GM18502 (cell line): ENCODE results near the gene LRP1B.
"Not testable (repeated sequence)": the region's sequence is repeated elsewhere in the genome, so short reads cannot be mapped to it uniquely, and the experiment has no call there.

ENCODE experiments used
- ATAC-seq: cut with Tn5 transposase; IDR thresholded peaks from one replicate; pipeline ENCODE4 v1.9.1; 2021; ENCODE audit warnings: mild to moderate bottlenecking; ENCODE audit not compliant: unreplicated experiment, poor library complexity

Gene LRP1B

DNA sequence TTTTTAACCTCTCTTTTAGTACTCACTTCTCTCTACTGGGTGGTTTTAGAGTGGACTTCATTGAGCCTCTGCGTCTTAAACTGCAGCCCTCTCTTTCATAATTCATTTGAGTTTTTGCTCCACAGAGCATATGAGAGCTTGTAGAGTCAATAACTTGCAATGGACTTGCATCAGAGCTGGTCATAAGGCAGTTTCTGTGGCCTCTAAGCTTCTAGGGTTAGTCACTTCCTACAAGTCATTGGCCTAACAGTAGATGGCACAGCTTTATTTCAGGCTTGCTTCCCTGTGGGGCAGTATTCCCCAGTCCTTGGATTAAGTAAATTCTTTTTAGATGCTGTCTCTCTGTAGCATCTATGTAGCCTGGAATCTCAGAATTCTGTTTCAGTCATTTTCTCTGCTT is 1435.7 kb downstream of the LRP1B start:
- no peak for ATAC-seq

DNA sequence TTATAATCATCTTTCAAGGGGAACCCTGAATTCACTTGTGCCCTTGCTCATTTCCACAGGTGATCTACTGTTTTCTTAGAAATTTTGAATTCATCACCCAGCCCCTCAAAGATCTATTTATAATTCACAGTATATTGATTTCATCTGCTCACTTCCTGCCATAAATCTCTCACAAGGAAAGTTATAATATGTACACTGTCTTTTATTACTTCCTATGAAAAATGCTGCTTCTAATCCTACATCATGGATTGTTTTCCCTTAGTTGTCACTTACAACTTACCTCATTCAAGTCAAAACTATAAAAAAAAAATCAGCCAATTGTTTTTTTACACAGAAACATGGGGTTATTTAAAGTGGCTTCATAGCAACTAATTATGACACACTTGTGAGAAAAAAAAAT is 1443.0 kb downstream of the LRP1B start:
- ATAC-seq, result no peak

DNA sequence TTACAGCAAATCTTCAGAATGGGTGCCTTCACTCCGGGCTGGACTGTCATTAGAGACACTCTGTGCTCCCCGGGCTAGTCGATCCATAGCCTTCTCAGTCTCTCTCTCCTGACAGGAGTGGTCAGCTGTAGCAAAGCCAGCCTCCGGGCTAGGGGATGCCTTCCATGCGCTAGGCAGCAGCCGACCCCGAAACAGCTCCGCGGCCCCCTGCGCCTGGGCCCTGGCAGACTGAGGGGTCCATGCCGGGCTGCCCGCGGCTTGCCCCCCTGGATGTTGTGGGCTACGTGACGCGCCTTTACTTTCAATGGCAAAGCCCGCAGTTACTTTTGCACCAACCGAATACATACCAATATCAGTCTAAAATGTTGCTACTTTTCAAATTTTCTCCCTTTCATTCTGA is 1447.2 kb downstream of the LRP1B start:
- ATAC-seq, result no peak

DNA sequence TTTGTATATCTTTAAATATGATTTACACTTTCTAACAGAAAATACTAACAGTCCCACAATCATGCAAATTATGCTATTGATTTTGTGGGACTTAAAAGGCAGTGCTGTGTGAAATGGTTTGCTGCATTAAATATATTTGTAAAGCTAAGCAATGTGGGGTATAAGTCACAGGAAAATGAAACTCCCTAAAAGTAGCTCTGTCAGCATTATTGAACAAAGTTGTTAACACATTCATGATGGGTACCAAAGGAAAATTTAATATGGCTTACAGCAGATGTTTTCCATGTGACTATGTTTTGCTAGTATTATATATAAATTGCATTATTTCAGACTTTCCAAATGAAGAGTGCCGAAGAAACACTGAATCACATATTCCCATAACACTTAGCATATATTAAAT is 1450.0 kb downstream of the LRP1B start:
- no peak for ATAC-seq

DNA sequence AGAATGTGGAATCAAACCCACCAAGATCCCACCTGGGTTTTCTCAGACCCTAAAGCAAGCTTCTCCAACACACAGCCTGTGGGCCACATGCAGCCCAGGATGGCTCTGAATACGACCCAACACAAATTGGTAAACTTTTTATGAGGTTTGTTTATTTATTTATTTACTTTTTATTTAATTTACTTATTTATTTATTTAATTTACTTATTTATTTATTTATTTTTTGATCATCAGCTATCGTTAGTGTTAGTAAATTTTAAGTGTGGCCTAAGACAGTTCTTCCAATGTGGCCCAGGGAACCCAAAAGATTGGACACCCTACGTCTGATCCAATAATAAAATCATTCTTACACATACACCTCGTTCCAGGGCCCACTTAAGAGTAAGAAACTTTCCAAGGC is 1451.1 kb downstream of the LRP1B start:
- ATAC-seq, result no peak

DNA sequence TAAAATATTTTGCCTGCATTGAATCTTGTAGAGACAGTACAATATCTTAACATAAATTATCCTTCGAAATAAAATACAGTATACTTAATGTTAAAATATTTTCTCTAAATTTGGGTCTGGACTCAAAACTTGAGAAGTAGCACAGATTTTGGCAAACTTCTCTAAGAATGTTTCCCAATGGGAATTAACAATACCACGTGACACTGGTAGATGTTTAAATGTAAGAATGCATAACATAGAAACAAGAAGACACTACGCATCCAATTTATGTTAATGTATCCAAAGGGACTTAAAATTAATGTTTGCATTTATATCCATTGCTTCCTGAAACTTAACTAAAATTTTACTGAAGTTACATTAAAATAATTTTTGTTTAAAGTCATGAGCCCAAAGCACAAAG is 1460.9 kb downstream of the LRP1B start:
- ATAC-seq, result no peak

DNA sequence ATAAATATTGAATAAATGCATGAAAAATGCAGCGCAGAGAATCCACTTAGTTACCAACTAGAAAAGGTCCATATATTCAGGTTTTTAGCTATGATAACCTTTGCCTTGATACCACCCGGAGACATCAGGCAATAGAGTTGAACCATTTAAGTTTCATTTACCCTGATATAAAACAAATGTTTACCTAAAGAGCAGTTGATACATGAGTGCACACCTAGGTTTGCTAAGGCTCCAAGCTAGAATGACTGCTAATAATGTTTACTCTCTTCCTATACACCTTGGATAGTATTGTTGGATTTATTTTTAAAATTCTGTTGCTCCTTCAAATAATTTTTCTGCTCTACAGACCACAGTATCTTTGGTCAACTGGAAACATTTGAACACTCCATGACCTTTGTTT is 1463.6 kb downstream of the LRP1B start:
- ATAC-seq, result no peak

DNA sequence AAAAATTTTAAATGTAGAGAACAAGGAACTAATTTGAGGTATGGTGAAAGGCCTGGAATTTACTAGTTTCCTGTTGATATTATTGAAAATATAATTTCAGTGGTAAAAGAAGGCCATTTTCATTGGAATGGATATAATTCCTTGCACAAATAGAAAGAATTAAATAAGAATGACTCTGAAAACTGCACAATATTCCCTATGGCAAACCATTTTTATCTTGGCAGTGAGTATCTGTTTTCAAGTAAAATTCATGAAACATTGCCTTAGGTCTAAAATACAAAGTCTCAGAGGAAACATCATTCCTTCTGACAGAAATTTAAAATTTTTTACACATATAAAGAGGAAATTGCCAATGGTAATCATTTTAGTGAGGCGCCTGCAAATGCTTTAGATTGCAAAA is 1468.3 kb downstream of the LRP1B start:
- no peak for ATAC-seq

DNA sequence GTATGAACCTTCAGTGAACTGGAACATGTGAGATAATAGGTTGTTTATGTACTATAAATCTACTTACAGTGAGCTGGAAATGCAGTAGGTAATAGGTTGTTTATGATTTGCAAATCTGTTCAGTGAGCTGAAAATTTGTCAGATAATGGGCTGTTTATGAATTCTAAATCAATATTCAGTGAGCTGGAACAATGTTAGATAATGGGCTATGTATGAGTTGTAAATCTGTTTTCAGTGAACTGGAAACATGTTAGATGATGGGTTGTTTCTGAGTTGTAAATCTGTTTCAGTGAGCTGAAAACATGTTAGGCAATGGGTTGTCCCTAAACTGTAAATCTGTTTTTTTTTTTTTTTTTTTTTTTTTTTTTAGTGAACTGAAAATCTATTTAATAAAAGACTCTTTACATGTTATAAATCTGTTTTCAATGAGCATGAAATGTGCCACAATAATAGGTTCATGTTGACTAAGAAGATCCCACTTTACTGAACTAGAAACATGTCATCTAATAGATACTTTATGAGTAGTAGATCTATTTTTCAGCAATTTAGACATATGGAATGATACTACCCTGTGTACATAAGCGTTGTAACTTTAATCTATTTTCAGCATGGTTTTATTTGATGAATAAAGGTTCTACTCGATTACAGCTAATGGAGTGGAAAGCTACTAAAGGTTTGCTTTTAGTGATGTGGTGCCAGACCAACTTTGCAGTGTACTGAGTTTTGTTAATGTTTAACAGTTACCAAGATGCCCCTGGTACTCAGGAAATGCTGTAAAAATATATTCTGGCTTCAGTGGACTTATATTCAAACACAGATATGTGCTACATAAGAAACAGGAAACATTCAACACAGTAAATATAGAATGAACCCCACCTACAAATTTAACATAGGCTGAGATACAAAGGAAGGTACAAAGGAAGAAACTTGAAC is 1471.8 kb downstream of the LRP1B start:
- ATAC-seq, result no peak

DNA sequence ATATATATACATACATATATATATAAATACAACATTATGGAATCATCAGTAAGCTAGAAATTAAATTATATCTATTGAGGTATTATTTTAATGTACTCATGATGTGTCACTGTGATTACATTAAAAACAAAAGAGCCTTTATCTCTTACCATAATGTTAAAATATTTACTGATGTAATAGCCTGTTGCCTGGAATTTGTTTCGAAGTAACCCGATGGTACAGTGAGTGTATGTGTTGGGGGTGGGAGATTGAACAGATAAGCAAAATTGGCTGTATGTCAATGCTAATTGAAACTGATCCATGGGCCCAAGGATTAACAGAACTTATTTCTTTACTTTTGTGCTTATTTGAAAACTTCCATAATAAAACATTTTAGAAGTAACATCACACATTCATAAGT is 1473.2 kb downstream of the LRP1B start:
- no peak for ATAC-seq

DNA sequence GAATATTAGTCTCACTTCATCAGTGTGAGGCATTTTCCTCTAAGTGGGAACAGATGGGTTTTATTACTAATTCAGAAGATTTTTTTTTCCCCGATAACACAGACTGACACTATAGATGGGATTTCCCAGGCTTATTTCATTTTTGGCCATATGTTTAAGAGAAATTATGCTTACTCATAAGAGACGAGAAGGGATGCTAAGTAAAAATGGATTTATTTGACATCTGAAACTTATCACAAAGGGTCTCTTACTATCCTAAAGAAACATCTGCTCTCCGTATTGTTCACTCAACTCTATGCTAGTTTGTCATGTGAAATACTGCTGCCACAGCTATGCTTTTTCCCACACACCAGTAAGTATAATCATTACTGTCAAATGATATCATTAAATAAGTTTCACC is 1476.3 kb downstream of the LRP1B start:
- no peak for ATAC-seq

DNA sequence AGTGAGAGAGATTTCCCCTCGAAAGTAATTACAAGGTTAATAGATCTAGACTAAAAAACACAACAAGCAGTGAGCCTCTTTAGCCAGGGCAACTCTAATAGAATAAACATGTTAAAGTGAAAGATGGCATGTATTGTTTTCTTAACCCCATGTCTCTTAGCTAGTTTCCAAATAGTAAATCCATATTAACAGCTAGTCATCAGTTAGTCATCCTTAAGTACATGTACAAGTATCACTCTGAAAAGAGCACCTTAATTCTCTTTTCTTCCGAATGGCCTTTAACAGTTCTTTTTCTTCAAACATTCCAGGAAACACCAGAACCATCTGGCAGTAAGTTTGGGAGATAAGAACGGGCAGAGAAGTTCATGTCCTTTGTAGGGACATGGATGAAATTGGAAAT is 1480.0 kb downstream of the LRP1B start:
- no peak for ATAC-seq

DNA sequence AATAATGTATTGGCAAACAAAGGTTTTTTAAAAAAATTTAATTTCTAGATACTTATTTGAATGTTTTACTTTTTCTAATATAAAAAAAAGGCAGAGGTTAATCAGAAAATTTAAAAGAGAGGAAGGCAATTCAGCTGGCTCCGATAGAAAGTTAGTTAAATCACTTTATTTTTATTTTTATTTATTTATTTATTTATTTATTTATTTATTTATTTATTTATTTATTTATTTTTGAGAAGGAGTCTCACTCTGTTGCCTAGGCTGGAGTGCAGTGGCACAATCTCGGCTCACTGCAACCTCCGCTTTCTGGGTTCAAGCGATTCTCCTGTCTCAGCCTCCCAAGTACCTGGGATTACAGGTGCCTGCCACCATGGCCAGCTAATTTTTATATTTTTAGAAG is 1480.7 kb downstream of the LRP1B start:
- not testable (repeated sequence) for ATAC-seq

DNA sequence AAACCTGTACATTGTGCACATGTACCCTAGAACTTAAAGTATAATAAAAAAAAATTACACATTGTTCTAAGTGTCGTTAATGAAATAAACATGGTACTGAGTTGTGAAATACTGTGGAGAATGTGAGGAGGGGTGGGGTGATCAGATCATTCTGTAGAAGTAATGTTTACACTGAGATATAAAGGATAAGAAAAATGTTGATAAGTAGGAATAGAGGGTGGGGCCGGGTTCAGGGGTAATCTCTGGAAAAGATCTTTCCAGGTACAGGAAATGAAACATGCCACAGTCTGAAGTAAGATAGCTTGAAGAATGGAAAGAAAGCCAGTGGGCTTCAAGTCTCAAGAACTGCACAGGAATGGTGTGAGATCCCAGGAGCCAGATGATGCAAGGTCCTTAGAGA is 1482.4 kb downstream of the LRP1B start:
- no peak for ATAC-seq

DNA sequence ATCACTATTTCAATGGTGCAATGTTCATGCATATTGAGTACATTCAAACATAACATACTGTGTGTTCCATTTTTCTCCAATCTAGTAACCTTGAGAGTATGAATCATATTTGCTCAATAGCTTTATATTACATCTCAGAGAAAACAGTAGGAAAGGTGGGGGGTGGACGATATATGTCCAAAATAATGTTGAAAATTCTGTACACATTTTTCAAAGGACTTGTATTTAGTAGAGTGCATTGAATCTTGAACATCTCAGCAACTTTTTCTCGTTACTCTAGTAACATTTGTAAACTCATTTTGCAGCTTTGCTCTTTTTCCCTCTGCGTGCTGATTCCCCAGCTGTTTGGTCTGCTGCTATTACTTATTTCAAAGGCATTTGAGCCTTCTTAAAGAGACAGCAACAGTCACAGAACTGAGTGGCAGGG is 1487.0 kb downstream of the LRP1B start:
- ATAC-seq, result no peak

DNA sequence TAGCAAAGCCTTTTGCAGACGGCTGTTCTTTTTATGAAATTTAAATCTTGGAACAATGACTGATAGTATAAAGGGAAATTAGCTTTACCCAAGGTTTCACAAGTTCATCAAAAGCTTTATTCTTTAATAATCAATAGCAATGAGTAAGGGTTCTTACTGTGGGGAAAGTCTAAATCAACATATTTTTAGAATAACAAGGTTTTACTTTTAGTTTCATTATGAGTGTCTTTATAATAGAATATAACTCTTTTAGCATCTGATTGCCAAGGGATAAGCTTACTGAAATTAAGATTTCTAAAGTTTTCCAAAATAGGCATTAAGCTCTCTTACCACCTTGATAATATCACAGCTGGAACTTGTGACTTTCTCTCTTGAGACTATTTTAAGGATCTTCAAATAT is 1489.7 kb downstream of the LRP1B start:
- ATAC-seq, result peak; percentile 47

DNA sequence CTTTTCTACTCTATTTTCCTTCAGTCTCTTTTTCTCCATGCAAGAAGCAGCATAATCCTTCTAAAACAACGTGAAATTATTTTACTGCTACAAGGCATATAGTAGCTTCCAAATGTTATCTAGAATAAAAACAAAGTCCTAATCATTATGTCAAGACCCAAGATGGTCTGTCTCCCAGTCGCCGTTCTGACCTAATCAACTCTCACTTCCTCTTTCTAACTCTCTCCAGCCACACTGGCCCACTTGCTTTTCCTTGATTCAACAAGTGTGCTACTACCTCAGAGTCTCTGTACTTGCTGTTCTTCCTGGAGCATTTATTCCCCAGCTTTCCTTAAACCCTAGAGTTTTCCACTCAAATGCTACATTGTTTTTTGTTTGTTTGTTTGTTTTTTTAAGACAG is 1491.2 kb downstream of the LRP1B start:
- peak; percentile 86 for ATAC-seq

DNA sequence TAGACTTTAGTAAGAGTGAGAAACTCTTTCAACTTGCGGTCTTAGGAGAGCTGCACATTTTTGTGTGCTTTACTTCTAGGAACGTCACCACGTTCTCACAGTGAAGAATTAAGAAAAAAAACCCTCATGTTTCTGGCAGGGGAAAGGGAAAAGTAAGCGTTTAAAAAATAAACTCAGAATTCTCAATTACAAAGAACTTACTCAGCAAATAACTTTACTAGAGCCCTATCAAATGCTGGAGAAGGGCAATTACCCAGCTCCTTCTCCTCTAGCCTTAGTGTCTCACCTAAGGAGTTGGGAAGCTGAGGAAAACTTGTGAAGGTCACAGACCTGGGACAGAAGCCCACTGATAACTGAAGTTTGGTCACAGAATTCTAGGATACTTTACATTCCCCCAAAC is 1500.3 kb downstream of the LRP1B start:
- ATAC-seq, result no peak

DNA sequence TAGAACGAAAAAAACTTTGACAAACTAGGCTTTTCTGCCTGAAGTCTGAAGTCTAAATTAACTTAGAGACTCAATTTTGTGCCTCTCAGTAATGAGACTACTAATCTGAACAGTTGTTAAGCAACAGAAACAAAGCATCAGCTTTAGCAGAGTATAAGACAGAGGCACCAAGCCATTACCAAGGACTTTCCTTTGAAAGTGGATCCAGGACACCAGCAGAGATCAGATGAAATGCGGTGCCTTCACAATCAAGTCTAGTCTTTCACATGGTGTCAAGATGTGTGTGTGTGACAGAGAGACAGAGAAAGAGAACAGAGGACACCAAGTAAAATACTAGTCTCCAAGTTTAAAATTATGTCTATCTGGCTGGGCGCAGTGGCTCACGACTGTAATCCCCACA is 1502.9 kb downstream of the LRP1B start:
- no peak for ATAC-seq

DNA sequence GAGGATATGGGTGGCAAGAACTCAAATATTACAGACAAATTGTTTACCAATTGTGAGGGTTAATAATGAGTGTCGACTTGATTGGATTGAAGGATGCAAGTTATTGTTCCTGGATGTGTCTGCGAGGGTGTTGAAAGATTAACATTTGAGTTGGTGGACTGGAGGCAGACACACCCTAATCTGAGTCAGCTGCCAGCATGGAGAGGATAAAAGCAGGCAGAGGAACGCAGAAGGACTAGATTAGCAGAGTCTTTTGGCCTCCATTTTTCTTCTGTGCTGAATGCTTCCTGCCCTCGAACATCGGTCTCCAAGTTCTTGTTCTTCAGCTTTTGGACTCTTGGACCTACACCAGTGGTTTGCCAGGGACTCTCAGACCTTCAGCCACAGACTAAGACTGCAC is 1503.7 kb downstream of the LRP1B start:
- ATAC-seq, result no peak

DNA sequence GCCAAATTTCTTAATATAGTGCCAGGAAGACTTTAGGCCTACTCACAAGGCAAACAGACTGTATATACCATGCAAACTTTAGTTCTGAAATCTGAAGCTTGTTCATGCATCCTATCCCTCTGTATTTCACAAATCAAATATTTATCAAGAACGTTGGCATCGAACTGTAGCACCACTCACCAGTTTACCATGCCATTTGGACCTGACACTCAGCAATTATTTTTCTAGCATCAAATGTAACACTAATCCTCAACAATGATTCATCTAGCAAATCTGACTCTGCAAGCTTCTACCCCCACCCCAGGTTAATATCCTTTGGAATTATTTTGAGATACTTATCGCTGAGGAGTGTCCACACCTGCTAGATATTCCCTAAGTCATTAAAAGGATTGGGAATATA is 1506.6 kb downstream of the LRP1B start:
- ATAC-seq, result no peak

DNA sequence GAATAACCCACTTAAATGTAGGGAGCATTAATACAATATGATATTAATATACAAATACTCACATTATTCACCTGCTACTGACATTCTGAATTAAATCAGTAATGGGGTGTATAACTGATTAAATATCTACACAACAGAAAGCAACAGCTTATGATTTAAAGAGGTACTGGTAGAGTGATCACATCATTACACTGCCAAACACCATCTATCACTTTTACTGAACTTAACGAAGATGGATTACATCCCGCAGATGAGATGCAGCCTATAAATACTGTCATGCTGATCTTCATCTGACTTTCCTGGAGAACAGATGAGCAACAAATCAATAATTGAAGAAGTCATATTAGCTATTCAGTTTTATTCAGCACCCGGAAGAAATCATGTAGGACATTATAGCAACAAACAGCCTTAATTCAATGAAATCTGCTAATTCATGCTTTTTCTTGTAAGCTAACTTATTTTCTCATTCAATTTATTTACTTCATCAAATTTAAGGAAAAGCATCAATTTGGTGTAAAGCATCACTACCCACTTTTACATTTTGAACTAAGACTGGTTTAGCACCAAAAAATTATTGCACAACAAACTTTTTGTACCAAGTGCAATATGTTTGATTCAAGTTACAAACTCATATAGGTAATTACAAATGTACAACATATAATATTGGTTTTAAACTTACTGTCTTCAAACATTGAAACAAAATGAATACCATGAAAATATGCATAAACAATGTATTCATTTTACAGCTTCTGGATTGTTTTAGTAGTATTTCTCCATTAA is 1509.0 kb downstream of the LRP1B start:
- no peak for ATAC-seq
